ENCODE measurements around the gene SLC22A12. TPM values are rescaled to one million over a fixed set of nuclear protein-coding genes. Genes with fewer than 3 reads are reported as not detected.
"Not testable (repeated sequence)": the region's sequence is repeated elsewhere in the genome, so short reads cannot be mapped to it uniquely, and the experiment has no call there.

Gene SLC22A12
- total RNA-seq, 2 donors from 2014 or later = not detected

- Histone ChIP-seq H3K9me3 (no peaks in the 10 kb centered on the region), H3K27ac (no peak overlapping the region), H3K4me3 (no peak overlapping the region), H3K4me1 (peaks cover 0 to 5% of the 10 kb centered on the region in 2 donors), H3K27me3 (no peaks in the 10 kb centered on the region), H3K36me3 (no peaks in the 10 kb centered on the region)
- no peak for TF ChIP-seq CTCF (IDR thresholded peaks at IDR 0.05)
- DNase-seq (ENCODE audit: low spot score) = no peak
Measured at GRCh38 chr11:64560941-64561340, 30.1 kb upstream of the SLC22A12 start.

GRCh38 chr11:64561429-64561828 lies 29.6 kb upstream of the SLC22A12 start:
- H3K4me3 ChIP-seq; H3K36me3 ChIP-seq; H3K27ac ChIP-seq; H3K4me1 ChIP-seq; H3K9me3 ChIP-seq; H3K27me3 ChIP-seq; DNase-seq (ENCODE audit: low spot score): not testable (repeated sequence)

- no peaks in the 10 kb centered on the region for H3K27me3 ChIP-seq
- no peaks in the 10 kb centered on the region for H3K9me3 ChIP-seq
- H3K36me3 ChIP-seq = no peaks in the 10 kb centered on the region
- DNase-seq (ENCODE audit: low spot score) = no peak
- H3K27ac ChIP-seq = no peak overlapping the region
- H3K4me3 ChIP-seq = no peak overlapping the region
- no peak for TF ChIP-seq CTCF (IDR thresholded peaks at IDR 0.05)
- peaks cover 0 to 5% of the 10 kb centered on the region in 2 donors for H3K4me1 ChIP-seq
Measured at GRCh38 chr11:64561984-64562722, 28.9 kb upstream of the SLC22A12 start.

- DNase-seq (ENCODE audit: low spot score) = no peak
- no peak for TF ChIP-seq CTCF (IDR thresholded peaks at IDR 0.05)
- no peaks in the 10 kb centered on the region for H3K36me3 ChIP-seq
Measured at GRCh38 chr11:64562723-64563351, 28.2 kb upstream of the SLC22A12 start.

GRCh38 chr11:64563966-64564365 lies 27.1 kb upstream of the SLC22A12 start:
- Histone ChIP-seq H3K36me3 (no peaks in the 10 kb centered on the region), H3K4me3 (no peak overlapping the region), H3K27me3 (no peaks in the 10 kb centered on the region), H3K27ac (no peak overlapping the region), H3K9me3 (no peaks in the 10 kb centered on the region), H3K4me1 (no peaks in the 10 kb centered on the region)
- DNase-seq (ENCODE audit: low spot score) = no peak
- TF ChIP-seq CTCF (IDR thresholded peaks at IDR 0.05) = no peak

More at GRCh38 chr11:64562723-64563351, 28.2 kb upstream of the SLC22A12 start:
- Histone ChIP-seq H3K27me3 (no peaks in the 10 kb centered on the region), H3K4me1 (peaks cover 0 to 5% of the 10 kb centered on the region in 2 donors), H3K4me3 (no peak overlapping the region), H3K27ac (no peak overlapping the region), H3K9me3 (no peaks in the 10 kb centered on the region)

GRCh38 chr11:64564419-64564818 lies 26.6 kb upstream of the SLC22A12 start:
- Histone ChIP-seq H3K4me1 (no peaks in the 10 kb centered on the region), H3K4me3 (no peak overlapping the region), H3K36me3 (no peaks in the 10 kb centered on the region), H3K27me3 (no peaks in the 10 kb centered on the region), H3K27ac (no peak overlapping the region), H3K9me3 (no peaks in the 10 kb centered on the region)
- no peak for DNase-seq (ENCODE audit: low spot score)
- TF ChIP-seq CTCF (IDR thresholded peaks at IDR 0.05) = no peak

Data from right atrium auricular region (tissue), 2 donors.